ENCODE measurements around the gene ZNF829.

ZNF829 gene

GRCh38 chr19:36915992-36916830, at the start of gene ZNF829, which contains the start of gene ZNF568:
Gene ZNF829, minus strand, starts transcription at chr19:36916291. Its CDS starts 1,124 bp downstream, at chr19:36915167.
Gene ZNF568, plus strand, starts transcription at chr19:36916332. Its CDS starts 6,439 bp downstream, at chr19:36922771.
- peak; percentile 88 for DNase-seq (ENCODE audit: low spot score)

GRCh38 chr19:36963280-36963679, 47.2 kb upstream of the ZNF829 start:
- DNase-seq (ENCODE audit: low spot score): no peak

- DNase-seq (ENCODE audit: low spot score): no peak
Observed at GRCh38 chr19:36962346-36962745, 46.3 kb upstream of the ZNF829 start.

- DNase-seq (ENCODE audit: low spot score): no peak
Observed at GRCh38 chr19:36950335-36951119, 34.4 kb upstream of the ZNF829 start.

- no peak for DNase-seq (ENCODE audit: low spot score)
Observed at GRCh38 chr19:36939153-36939552, 23.1 kb upstream of the ZNF829 start.

- no peak for DNase-seq (ENCODE audit: low spot score)
Observed at GRCh38 chr19:36931684-36932083, 15.6 kb upstream of the ZNF829 start.

GRCh38 chr19:36918090-36918489, 2.0 kb upstream of the ZNF829 start:
- DNase-seq (ENCODE audit: low spot score): no peak

GRCh38 chr19:36916991-36917390, 900 bp upstream of the ZNF829 start:
- no peak for DNase-seq (ENCODE audit: low spot score)

- DNase-seq (ENCODE audit: low spot score): no peak
Observed at GRCh38 chr19:36898422-36898821, 17.7 kb downstream of the ZNF829 start.

GRCh38 chr19:36894849-36895383, 21.2 kb downstream of the ZNF829 start:
- DNase-seq (ENCODE audit: low spot score): no peak

GRCh38 chr19:36891768-36892357, 24.2 kb downstream of the ZNF829 start:
- DNase-seq (ENCODE audit: low spot score): no peak

- no peak for DNase-seq (ENCODE audit: low spot score)
Observed at GRCh38 chr19:36876993-36877938, 38.8 kb downstream of the ZNF829 start.

- no peak for DNase-seq (ENCODE audit: low spot score)
Observed at GRCh38 chr19:36851898-36852297, 64.2 kb downstream of the ZNF829 start.

- peak; percentile 92 for DNase-seq (ENCODE audit: low spot score)
Observed at GRCh38 chr19:36850559-36851442, 65.3 kb downstream of the ZNF829 start, which contains the start of gene ZNF345. Gene ZNF345, plus strand, starts transcription at chr19:36850876. Its CDS starts 25,955 bp downstream, at chr19:36876831.

GRCh38 chr19:36849701-36850558, 66.2 kb downstream of the ZNF829 start:
- peak; percentile 90 for DNase-seq (ENCODE audit: low spot score)

GRCh38 chr19:36847968-36848367, 68.1 kb downstream of the ZNF829 start:
- no peak for DNase-seq (ENCODE audit: low spot score)

GRCh38 chr19:36838784-36839324, 77.2 kb downstream of the ZNF829 start:
- no peak for DNase-seq (ENCODE audit: low spot score)

Measured in activated CD4-positive, alpha-beta T cell treated with anti-CD3 and anti-CD28 coated beads, Interleukin-2, Interleukin-4, amounts not matched to agents 100 ng/mL and 50 ng/mL, durations not matched to agents 16 hours and 8 hours (primary cell).